K562 (cell line): ENCODE results near the gene ANKRD23. TPM values are rescaled to one million over a fixed set of nuclear protein-coding genes. Genes with fewer than 3 reads are reported as not detected.

Source experiments
- ATAC-seq: fragments of 200-7000 bp; cut with Tn5 transposase; 3 replicates; pipeline ENCODE4 v1.9.1; 2020; ENCODE audit warnings: moderate library complexity
- BruUV-seq: library from RNA; stranded (reverse); fragments of 400-500 nt; replicated peaks from 2 replicates; lab custom pipeline; 2021; lab: Mats Ljungman, UMichigan
- CTCF ChIA-PET: fragments of 300-600 bp; formaldehyde crosslinking; extraction: SDS; loops from one replicate; lab custom pipeline; 2021; ENCODE audit warnings: low intra/inter-chr PET ratio; lab: Yijun Ruan, JAX
- POLR2A ChIA-PET: fragments of 300-600, 350-650 bp; sonication (Branson Sonifier 250); formaldehyde crosslinking; extraction: SDS; loops from one replicate; lab custom pipeline; 2021; ENCODE audit warnings: antibody characterized with exemption, inconsistent platforms; lab: Yijun Ruan, JAX
- DNase-seq, 4 experiments: peaks; one replicate each; pipeline versions ENCODE4 v3.0.0 to v3.0.0-alpha.2; 2011 to 2018; ENCODE audit warnings: low spot score in 3 of 4, mixed read lengths in 3 of 4; ENCODE audit errors: extremely low read depth in 1 of 4
- FAIRE-seq: peaks from 2 replicates; lab custom pipeline; 2011; peaks lifted over from hg19 to GRCh38; lab: Jason Lieb, UNC
- H2AFZ ChIP-seq: 2 replicates; pipeline ENCODE4 v1.6.0; 2011; ENCODE audit warnings: low read depth, low read length, control low read depth, inconsistent platforms
- H3K27ac ChIP-seq: fragments of 200-600 bp; 3 replicates; pipeline ENCODE4 v1.8.0; 2011; ENCODE audit warnings: low read depth, mild to moderate bottlenecking, control low read depth, inconsistent platforms, low read length, moderate library complexity, mixed read lengths; ENCODE audit errors: extremely low read depth
- H3K27me3 ChIP-seq, 2 experiments: fragments of 300-600 bp in 1 of 2; 2 replicates in 1 of 2; 3 replicates in 1 of 2; pipeline versions ENCODE4 v1.6.0 to v1.8.0; 2011; ENCODE audit warnings: inconsistent platforms in 2 of 2, low read length in 2 of 2, mild to moderate bottlenecking in 1 of 2, mixed read lengths in 1 of 2, moderate library complexity in 1 of 2; ENCODE audit not compliant: control insufficient read depth in 2 of 2, insufficient read depth in 2 of 2
- H3K36me3 ChIP-seq: fragments of 300-600 bp; 3 replicates; pipeline ENCODE4 v1.8.0; 2011; ENCODE audit warnings: mild to moderate bottlenecking, low read length, inconsistent platforms; ENCODE audit not compliant: control insufficient read depth, insufficient read depth
- H3K4me1 ChIP-seq, 2 experiments: fragments of 200-600 bp in 1 of 2; replicated peaks in 1 of 2; 2 replicates in 1 of 2; 3 replicates in 1 of 2; pipeline versions ENCODE4 v1.5.1 to v1.8.0; 2011; ENCODE audit warnings: inconsistent platforms in 2 of 2, low read length in 2 of 2, mild to moderate bottlenecking in 1 of 2, mixed read lengths in 1 of 2, moderate library complexity in 1 of 2; ENCODE audit not compliant: control insufficient read depth in 2 of 2, insufficient read depth in 2 of 2
- H3K4me2 ChIP-seq: 2 replicates; pipeline ENCODE4 v1.6.1; 2011; ENCODE audit warnings: low read length, control low read depth, inconsistent platforms, mixed read lengths; ENCODE audit not compliant: insufficient read depth
- H3K4me3 ChIP-seq: fragments of 200-600 bp; sonication (generic), shearing (Covaris generic); 2 replicates; pipeline ENCODE4 v1.5.1; 2016; ENCODE audit warnings: control low read depth, inconsistent platforms
- H3K79me2 ChIP-seq: fragments of 200-600 bp; 3 replicates; pipeline ENCODE4 v1.8.0; 2011; ENCODE audit warnings: low read length, inconsistent platforms; ENCODE audit not compliant: control insufficient read depth, insufficient read depth
- H3K9ac ChIP-seq, 2 experiments: 2 replicates each; pipeline versions ENCODE4 v1.6.0 to v1.6.1; 2011; ENCODE audit warnings: low read depth in 2 of 2, low read length in 2 of 2, control low read depth in 1 of 2, inconsistent platforms in 1 of 2, mild to moderate bottlenecking in 1 of 2, mixed read lengths in 1 of 2; ENCODE audit not compliant: insufficient read depth in 1 of 2
- H3K9me1 ChIP-seq: one replicate; pipeline ENCODE4 v1.6.0; 2011; ENCODE audit warnings: inconsistent platforms, mild to moderate bottlenecking, low read length, moderate library complexity; ENCODE audit not compliant: control insufficient read depth, insufficient read depth
- H3K9me3 ChIP-seq: replicated peaks from 2 replicates; pipeline ENCODE4 v1.5.1; 2011; ENCODE audit warnings: low read depth, low read length, inconsistent platforms; ENCODE audit not compliant: control insufficient read depth, insufficient read depth
- H4K20me1 ChIP-seq: replicated peaks from 2 replicates; pipeline ENCODE4 v1.6.1; 2011; ENCODE audit warnings: low read length, inconsistent platforms, mixed read lengths; ENCODE audit not compliant: control insufficient read depth, insufficient read depth
- DIDO1 ChIP-seq: fragments of 450-650 bp; IDR thresholded peaks from 2 replicates; pipeline ENCODE4 v1.6.1; 2016; ENCODE audit warnings: low read depth, missing biosample characterization, missing genetic modification characterization
- ERF ChIP-seq: fragments of 450-650 bp; formaldehyde crosslinking; IDR thresholded peaks from 2 replicates; pipeline ENCODE4 v1.4.0; 2020; ENCODE audit warnings: mild to moderate bottlenecking, mixed read lengths
- ETV5 ChIP-seq: sonication (generic); formaldehyde crosslinking; IDR thresholded peaks from 2 replicates; pipeline ENCODE4 v1.4.0; 2020; ENCODE audit warnings: low read depth, mild to moderate bottlenecking, missing genetic modification reagents
- FOXJ3 ChIP-seq: sonication (generic); formaldehyde crosslinking; IDR thresholded peaks from 2 replicates; pipeline ENCODE4 v1.4.0; 2020; ENCODE audit warnings: mild to moderate bottlenecking, missing genetic modification reagents
- HNRNPL ChIP-seq: fragments of 200-400 bp; formaldehyde crosslinking; IDR thresholded peaks from 2 replicates; pipeline ENCODE4 v1.6.1; 2017; ENCODE audit warnings: low read depth, mild to moderate bottlenecking, low read length
- JUND ChIP-seq, 2 experiments: IDR thresholded peaks; 2 replicates in 1 of 2; 3 replicates in 1 of 2; pipeline ENCODE4 v1.6.1; 2011; ENCODE audit warnings: borderline replicate concordance in 2 of 2, low read depth in 2 of 2, low read length in 2 of 2, improper control_type of control experiment in 1 of 2, missing biosample characterization in 1 of 2, missing genetic modification characterization in 1 of 2, missing genetic modification reagents in 1 of 2
- MAFG ChIP-seq: fragments of 450-650 bp; conservative IDR thresholded peaks from 2 replicates; pipeline ENCODE4 v1.6.1; 2016; ENCODE audit warnings: missing genetic modification characterization, missing compliant biosample characterization
- MTF1 ChIP-seq: fragments of 250-450 bp; sonication (Bioruptor Pico); IDR thresholded peaks from 2 replicates; pipeline ENCODE4 v1.9.0; 2021; ENCODE audit warnings: moderate library complexity, mild to moderate bottlenecking, inconsistent platforms, borderline replicate concordance
- PHB2 ChIP-seq: fragments of 450-650 bp; IDR thresholded peaks from 2 replicates; pipeline ENCODE4 v1.6.1; 2017; ENCODE audit warnings: low read depth
- POLR2G ChIP-seq: fragments of 200-400 bp; formaldehyde crosslinking; IDR thresholded peaks from 2 replicates; pipeline ENCODE4 v1.6.1; 2017; ENCODE audit warnings: low read depth, mild to moderate bottlenecking, antibody characterized with exemption, low read length, moderate library complexity
- SMAD2 ChIP-seq: fragments of 150-350 bp; IDR thresholded peaks from 2 replicates; pipeline ENCODE4 v1.6.1; 2014; ENCODE audit warnings: low read depth, mild to moderate bottlenecking, low read length
- ZNF133 ChIP-seq: fragments of 250-450 bp; sonication (Bioruptor Pico); IDR thresholded peaks from 2 replicates; pipeline ENCODE4 v1.4.0; 2020; ENCODE audit warnings: mild to moderate bottlenecking
- ZNF134 ChIP-seq: fragments of 250-450 bp; sonication (Bioruptor Pico); conservative IDR thresholded peaks from 2 replicates; pipeline ENCODE4 v1.4.0; 2020
- ZNF764 ChIP-seq: fragments of 250-450 bp; sonication (Bioruptor Pico); IDR thresholded peaks from 2 replicates; pipeline ENCODE4 v1.4.0; 2020; ENCODE audit warnings: low read depth, mild to moderate bottlenecking, moderate library complexity
- WGBS: fragments of 100-300 bp; shearing (Covaris generic); methylation state at CpG from one replicate; pipeline ENCODE4 v1.1.6; 2016; ENCODE audit warnings: low coverage, mixed read lengths; ENCODE audit not compliant: insufficient coverage; ENCODE audit errors: missing lambda C conversion rate; 5-methylcytosine and 5-hydroxymethylcytosine counted together
- in situ Hi-C: fragments of 300-500 bp; cut with MboI; formaldehyde crosslinking; loops from 4 replicates; pipeline ENCODE4 v1.15.0; 2018; ENCODE audit warnings: inconsistent platforms, mixed read lengths
- intact Hi-C: fragments of 100-400 bp; cut with micrococcal nuclease; formaldehyde crosslinking; loops from 2 replicates; pipeline ENCODE4 v1.14.2; 2022
- polyA plus RNA-seq, 8 experiments: library from polyadenylated mRNA; depleted of rRNA in 4 of 8; stranded (reverse) in 5 of 8; unstranded in 3 of 8; fragments of >200 nt; fragmentation: Nextera tagmentation in 2 of 8; fragmentation: Illumina TruSeq in 1 of 8; extraction: Ambion mirVana in 2 of 8; extraction: Trizol in 1 of 8; gene quantifications; 2 replicates each; pipeline versions ENCODE4 v1.2.1 to v1.2.3, GENCODE V29; 2011 to 2014; ENCODE audit warnings: inconsistent platforms in 1 of 8, missing spikeins in 1 of 8
- total RNA-seq, 7 experiments: library from RNA; depleted of rRNA in 6 of 7; stranded (reverse); fragments of >200 nt in 6 of 7; fragmentation: Illumina TruSeq in 2 of 7; extraction: Trizol in 2 of 7; gene quantifications; 2 replicates each; pipeline versions ENCODE4 v1.2.1 to v1.2.3, GENCODE V29; 2011 to 2021; ENCODE audit warnings: low replicate concordance in 1 of 7
- TF ChIP-seq, protein P1 (sequence below), 2 experiments: fragments of 200-800 bp in 1 of 2; sonication (Bioruptor generic) in 1 of 2; sonication (generic) in 1 of 2; formaldehyde crosslinking in 1 of 2; IDR thresholded peaks in 1 of 2; conservative IDR thresholded peaks in 1 of 2; 2 replicates each; pipeline versions ENCODE4 v1.5.0 to v1.6.1; 2016 to 2020; ENCODE audit warnings: missing compliant biosample characterization in 1 of 2, missing genetic modification characterization in 1 of 2, missing genetic modification reagents in 1 of 2
- TF ChIP-seq, protein P2 (sequence below): fragments of 250-450 bp; sonication (Bioruptor Pico); IDR thresholded peaks from 2 replicates; pipeline ENCODE4 v1.5.1; 2021; ENCODE audit warnings: mild to moderate bottlenecking
- TF ChIP-seq, protein P3 (sequence below): sonication (generic); formaldehyde crosslinking; IDR thresholded peaks from 2 replicates; pipeline ENCODE4 v1.8.0; 2022; ENCODE audit warnings: mild to moderate bottlenecking, missing genetic modification reagents

The ANKRD23 gene
- total and polyA plus RNA-seq, 9 of the 15 experiments (the other 6 are each of a cell fraction or from before 2014, with no cell fraction given) = 0.32 to 4.8 (median 2.8) TPM

DNA sequence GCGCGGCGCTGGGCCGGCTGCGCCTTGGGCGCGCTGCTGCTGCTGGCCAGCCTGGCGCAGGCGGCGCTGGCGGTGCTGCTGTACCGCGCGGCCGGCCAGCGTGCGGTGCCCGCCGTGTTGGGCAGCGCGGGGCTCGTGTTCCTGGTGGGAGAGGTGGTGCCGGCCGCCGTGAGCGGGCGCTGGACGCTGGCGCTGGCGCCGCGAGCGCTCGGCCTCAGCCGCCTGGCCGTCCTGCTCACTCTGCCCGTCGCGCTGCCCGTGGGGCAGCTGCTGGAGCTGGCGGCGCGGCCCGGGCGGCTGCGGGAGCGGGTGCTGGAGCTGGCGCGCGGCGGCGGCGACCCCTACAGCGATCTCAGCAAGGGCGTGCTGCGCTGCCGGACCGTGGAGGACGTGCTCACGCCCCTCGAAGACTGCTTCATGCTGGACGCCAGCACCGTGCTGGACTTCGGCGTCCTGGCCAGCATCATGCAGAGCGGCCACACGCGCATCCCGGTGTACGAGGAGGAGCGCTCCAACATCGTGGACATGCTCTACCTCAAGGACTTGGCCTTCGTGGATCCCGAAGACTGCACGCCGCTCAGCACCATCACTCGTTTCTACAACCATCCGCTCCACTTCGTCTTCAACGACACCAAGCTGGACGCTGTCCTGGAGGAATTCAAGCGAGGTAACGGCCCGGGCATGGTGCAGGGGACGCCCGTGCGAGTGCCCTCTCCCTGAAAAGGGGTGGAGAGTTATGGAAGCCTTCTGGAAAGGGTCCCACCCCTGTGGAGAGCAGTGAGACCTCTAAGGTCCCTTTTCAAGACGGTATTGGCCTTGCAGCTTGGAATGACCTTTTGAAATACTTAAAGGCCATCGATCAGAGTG is 26.8 kb downstream of the ANKRD23 start:
- DNase-seq (peak in 2 of 4 experiments; percentile 29 to 37), ATAC-seq (no peak; the same call in 2 of the 3 replicates), FAIRE-seq (no peak)
- Histone ChIP-seq H3K4me2 (peak overlapping the region; percentile 90), H3K27me3 (no peaks in the 10 kb centered on the region), H3K4me3 (peak overlapping the region; percentile 80), H2AFZ (no peak overlapping the region; the same call in 1 of the 2 replicates), H3K27ac (no peak overlapping the region), H3K9me1 (peaks cover 21% of the 10 kb centered on the region), H3K4me1 (peaks cover 34 to 49% of the 10 kb centered on the region in 2 experiments), H4K20me1 (peaks cover 40% of the 10 kb centered on the region), H3K9ac (peak overlapping the region; percentile 10 to 89; a peak in 3 of 4 replicates), H3K79me2 (peaks cover 45% of the 10 kb centered on the region), H3K36me3 (peaks cover 25% of the 10 kb centered on the region), H3K9me3 (no peaks in the 10 kb centered on the region)
- intact Hi-C loops = loop anchor here (5.0 kb wide), 1 partner anchor 55 kb away; the partner anchor contains the start of gene CNNM4
- under 1% methylated on average over 62 of the region's 89 CpGs for WGBS
- in situ Hi-C loops = no loop called here
- BruUV-seq = no TSS peak
- POLR2A ChIA-PET = interaction anchor here (0.6 to 2.3 kb wide), 3 partner anchors 7 to 64 kb away, joined by 3 to 8 read pairs (median 4); no protein-coding TSS in a partner anchor
- CTCF ChIA-PET = no interaction called here
- no peak for TF ChIP-seq ETV5 (CRISPR knock-in tag)
- no peak for TF ChIP-seq ZNF764 (CRISPR knock-in tag)
- no peak for TF ChIP-seq PHB2
- no peak for TF ChIP-seq MAFG (tag)
- TF ChIP-seq POLR2G = no peak
- TF ChIP-seq, protein P1, sequence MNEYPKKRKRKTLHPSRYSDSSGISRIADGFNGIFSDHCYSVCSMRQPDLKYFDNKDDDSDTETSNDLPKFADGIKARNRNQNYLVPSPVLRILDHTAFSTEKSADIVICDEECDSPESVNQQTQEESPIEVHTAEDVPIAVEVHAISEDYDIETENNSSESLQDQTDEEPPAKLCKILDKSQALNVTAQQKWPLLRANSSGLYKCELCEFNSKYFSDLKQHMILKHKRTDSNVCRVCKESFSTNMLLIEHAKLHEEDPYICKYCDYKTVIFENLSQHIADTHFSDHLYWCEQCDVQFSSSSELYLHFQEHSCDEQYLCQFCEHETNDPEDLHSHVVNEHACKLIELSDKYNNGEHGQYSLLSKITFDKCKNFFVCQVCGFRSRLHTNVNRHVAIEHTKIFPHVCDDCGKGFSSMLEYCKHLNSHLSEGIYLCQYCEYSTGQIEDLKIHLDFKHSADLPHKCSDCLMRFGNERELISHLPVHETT (CRISPR knock-in tag; conservative IDR thresholded peaks at IDR 0.05 in 1 of 2, IDR thresholded peaks at IDR 0.05 in 1 of 2) = no peak
- no peak for TF ChIP-seq SMAD2
- no peak for TF ChIP-seq HNRNPL
- no peak for TF ChIP-seq ZNF133 (CRISPR knock-in tag)
- TF ChIP-seq ZNF134 = no peak
- TF ChIP-seq JUND (IDR thresholded peaks at IDR 0.05; ENCODE audit: borderline replicate concordance, low read depth, low read length) = no peak
- TF ChIP-seq JUND (tag; IDR thresholded peaks at IDR 0.05; ENCODE audit: borderline replicate concordance, low read depth, low read length) = no peak
- TF ChIP-seq DIDO1 (tag) = no peak
- TF ChIP-seq, protein P2, sequence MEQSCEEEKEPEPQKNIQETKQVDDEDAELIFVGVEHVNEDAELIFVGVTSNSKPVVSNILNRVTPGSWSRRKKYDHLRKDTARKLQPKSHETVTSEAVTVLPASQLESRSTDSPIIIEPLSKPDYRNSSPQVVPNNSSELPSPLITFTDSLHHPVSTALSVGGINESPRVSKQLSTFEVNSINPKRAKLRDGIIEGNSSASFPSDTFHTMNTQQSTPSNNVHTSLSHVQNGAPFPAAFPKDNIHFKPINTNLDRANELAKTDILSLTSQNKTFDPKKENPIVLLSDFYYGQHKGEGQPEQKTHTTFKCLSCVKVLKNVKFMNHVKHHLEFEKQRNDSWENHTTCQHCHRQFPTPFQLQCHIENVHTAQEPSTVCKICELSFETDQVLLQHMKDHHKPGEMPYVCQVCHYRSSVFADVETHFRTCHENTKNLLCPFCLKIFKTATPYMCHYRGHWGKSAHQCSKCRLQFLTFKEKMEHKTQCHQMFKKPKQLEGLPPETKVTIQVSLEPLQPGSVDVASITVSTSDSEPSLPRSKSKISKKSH (CRISPR knock-in tag) = no peak
- no peak for TF ChIP-seq FOXJ3 (CRISPR knock-in tag)
- TF ChIP-seq MTF1 (CRISPR knock-in tag) = no peak
- TF ChIP-seq ERF (CRISPR knock-in tag) = 0 out of 2 replicates have a peak, but pooled peaks have one; percentile 31
- TF ChIP-seq, protein P3, sequence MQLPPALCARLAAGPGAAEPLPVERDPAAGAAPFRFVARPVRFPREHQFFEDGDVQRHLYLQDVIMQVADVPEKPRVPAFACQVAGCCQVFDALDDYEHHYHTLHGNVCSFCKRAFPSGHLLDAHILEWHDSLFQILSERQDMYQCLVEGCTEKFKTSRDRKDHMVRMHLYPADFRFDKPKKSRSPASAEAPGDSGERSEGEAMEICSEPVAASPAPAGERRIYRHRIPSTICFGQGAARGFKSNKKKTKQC = peak; percentile 76; the same call in 1 of the 2 replicates
